Lower leg skin (tissue), 3 donors: Measurements from ENCODE around the gene TRAPPC3L.

Source experiments
- POLR2A ChIP-seq, 2 donors: fragments of 450-650 bp; IDR thresholded peaks; one replicate each; pipeline ENCODE4 v1.6.1; 2016 to 2017; ENCODE audit warnings: antibody characterized with exemption in 2 of 2, mild to moderate bottlenecking in 1 of 2, moderate library complexity in 1 of 2
- TF ChIP-seq, protein P1 (sequence below), 3 donors: fragments of 450-650 bp; IDR thresholded peaks; one replicate each; pipeline ENCODE4 v1.5.1; 2016; ENCODE audit warnings: antibody characterized with exemption in 3 of 3, mild to moderate bottlenecking in 3 of 3, moderate library complexity in 2 of 3

DNA sequence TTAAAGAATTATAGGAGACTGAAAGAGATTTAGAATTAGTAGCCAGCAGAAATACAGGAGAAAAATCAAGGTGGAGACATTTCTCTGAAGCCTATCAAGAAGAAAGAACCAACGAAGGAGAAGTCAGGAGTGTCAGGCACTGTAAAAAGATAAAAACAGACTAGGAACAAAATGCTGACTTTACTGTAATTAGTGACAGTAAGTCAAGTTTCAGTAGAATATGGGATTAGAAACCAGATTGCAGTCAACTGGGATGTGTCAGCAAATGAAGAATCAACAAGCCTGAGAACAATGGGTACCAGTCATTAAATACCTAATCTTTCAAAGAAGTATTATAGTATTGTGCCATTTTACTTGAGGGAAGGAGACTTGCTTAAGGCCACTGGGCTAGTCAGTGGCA is 62.7 kb downstream of the TRAPPC3L start:
- TF ChIP-seq, protein P1, sequence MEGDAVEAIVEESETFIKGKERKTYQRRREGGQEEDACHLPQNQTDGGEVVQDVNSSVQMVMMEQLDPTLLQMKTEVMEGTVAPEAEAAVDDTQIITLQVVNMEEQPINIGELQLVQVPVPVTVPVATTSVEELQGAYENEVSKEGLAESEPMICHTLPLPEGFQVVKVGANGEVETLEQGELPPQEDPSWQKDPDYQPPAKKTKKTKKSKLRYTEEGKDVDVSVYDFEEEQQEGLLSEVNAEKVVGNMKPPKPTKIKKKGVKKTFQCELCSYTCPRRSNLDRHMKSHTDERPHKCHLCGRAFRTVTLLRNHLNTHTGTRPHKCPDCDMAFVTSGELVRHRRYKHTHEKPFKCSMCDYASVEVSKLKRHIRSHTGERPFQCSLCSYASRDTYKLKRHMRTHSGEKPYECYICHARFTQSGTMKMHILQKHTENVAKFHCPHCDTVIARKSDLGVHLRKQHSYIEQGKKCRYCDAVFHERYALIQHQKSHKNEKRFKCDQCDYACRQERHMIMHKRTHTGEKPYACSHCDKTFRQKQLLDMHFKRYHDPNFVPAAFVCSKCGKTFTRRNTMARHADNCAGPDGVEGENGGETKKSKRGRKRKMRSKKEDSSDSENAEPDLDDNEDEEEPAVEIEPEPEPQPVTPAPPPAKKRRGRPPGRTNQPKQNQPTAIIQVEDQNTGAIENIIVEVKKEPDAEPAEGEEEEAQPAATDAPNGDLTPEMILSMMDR (IDR thresholded peaks at IDR 0.05) = no peak
- no peak for TF ChIP-seq POLR2A (IDR thresholded peaks at IDR 0.05)
